ENCODE data around the gene TAS2R30. TPM values are rescaled to one million over a fixed set of nuclear protein-coding genes. Genes with fewer than 3 reads are reported as not detected.

Gene TAS2R30
- total RNA-seq, 1 donor from 2014 or later, result 1.9 TPM

DNA sequence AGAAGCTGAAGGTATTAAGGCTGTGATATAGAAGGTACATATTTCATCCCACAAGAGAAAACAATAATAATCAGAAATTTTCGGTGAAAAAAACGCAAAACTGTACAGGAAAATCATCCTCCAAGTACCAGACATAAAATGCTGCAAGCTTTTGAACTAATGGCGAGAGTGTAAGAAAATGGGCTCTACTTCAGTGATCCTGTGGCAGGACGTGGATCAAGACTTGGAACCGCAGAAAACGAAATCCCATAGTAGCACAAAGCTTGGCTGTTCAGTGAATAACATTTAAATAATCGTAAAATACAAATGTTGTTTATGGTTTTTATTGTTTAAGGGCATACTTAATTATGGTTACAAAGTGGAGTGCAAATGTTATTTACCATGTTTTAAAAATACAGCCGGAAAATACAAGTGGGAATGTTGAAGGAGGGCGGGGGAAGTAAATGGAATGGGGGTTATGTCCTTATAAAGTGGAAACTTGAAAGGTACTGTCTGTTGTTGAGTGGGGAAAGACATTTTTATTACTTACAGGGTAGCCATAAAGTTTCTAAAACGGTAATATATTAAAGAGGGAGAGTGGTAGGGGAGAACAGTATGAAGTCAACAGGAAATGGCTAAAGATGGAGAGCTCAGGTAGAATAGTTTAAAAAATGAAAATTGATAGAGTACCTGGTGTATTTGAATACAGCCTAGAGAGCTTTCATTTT lies 37.7 kb upstream of the TAS2R30 start:
- no peaks in the 10 kb centered on the region for H3K9me3 Mint-ChIP-seq
- H3K27ac Mint-ChIP-seq (ENCODE audit: unreplicated experiment), result peak overlapping the region; percentile 99
- peaks cover 43% of the 10 kb centered on the region for H3K4me1 Mint-ChIP-seq
- no peak for TF ChIP-seq CTCF (conservative IDR thresholded peaks at IDR 0.05)
- peak overlapping the region; percentile 99 for H3K4me3 Mint-ChIP-seq
- no peak for DNase-seq (ENCODE audit: low read depth, low spot score)
- peaks cover 22% of the 10 kb centered on the region for H3K36me3 Mint-ChIP-seq (ENCODE audit: low read depth)
- H3K27me3 Mint-ChIP-seq (ENCODE audit: low read depth), result no peaks in the 10 kb centered on the region

- Mint-ChIP-seq H3K4me3 (peak within 1 kb of the TSS; percentile 99), H3K27me3 (ENCODE audit: low read depth) (no peaks in the 10 kb centered on the region), H3K9me3 (no peaks in the 10 kb centered on the region), H3K27ac (ENCODE audit: unreplicated experiment) (peak within 1 kb of the TSS; percentile 99), H3K36me3 (ENCODE audit: low read depth) (peaks cover 19% of the 10 kb centered on the region), H3K4me1 (peaks cover 43% of the 10 kb centered on the region)
- peak; percentile 81 for DNase-seq (ENCODE audit: low read depth, low spot score)
- no peak for TF ChIP-seq CTCF (conservative IDR thresholded peaks at IDR 0.05)
These were observed 36.9 kb upstream of the TAS2R30 start, which contains the start of gene SMIM10L1 for GRCh38 chr12:11171145-11171968. TSS of gene SMIM10L1 (plus strand) at chr12:11171194. CDS start at chr12:11171357, 163 bp downstream.

GRCh38 chr12:11170810-11171144 lies 36.3 kb upstream of the TAS2R30 start:
- H3K27me3 Mint-ChIP-seq (ENCODE audit: low read depth), result no peaks in the 10 kb centered on the region
- no peaks in the 10 kb centered on the region for H3K9me3 Mint-ChIP-seq
- H3K36me3 Mint-ChIP-seq (ENCODE audit: low read depth), result peaks cover 19% of the 10 kb centered on the region
- no peak for TF ChIP-seq CTCF (conservative IDR thresholded peaks at IDR 0.05)
- H3K4me1 Mint-ChIP-seq, result peaks cover 46% of the 10 kb centered on the region
- peak overlapping the region; percentile 99 for H3K4me3 Mint-ChIP-seq
- DNase-seq (ENCODE audit: low read depth, low spot score), result no peak
- peak overlapping the region; percentile 86 for H3K27ac Mint-ChIP-seq (ENCODE audit: unreplicated experiment)

- H3K36me3 Mint-ChIP-seq (ENCODE audit: low read depth), result peaks cover 17% of the 10 kb centered on the region
These were observed 31.9 kb upstream of the TAS2R30 start for GRCh38 chr12:11166300-11166699.

GRCh38 chr12:11164384-11164783 lies 29.9 kb upstream of the TAS2R30 start:
- Mint-ChIP-seq H3K36me3 (ENCODE audit: low read depth) (peaks cover 16% of the 10 kb centered on the region), H3K4me3 (no peak overlapping the region), H3K27me3 (ENCODE audit: low read depth) (no peaks in the 10 kb centered on the region), H3K9me3 (no peaks in the 10 kb centered on the region), H3K27ac (ENCODE audit: unreplicated experiment) (no peak overlapping the region), H3K4me1 (peaks cover 23% of the 10 kb centered on the region)
- no peak for TF ChIP-seq CTCF (conservative IDR thresholded peaks at IDR 0.05)
- no peak for DNase-seq (ENCODE audit: low read depth, low spot score)

More at GRCh38 chr12:11166300-11166699, 31.9 kb upstream of the TAS2R30 start:
- no peak for DNase-seq (ENCODE audit: low read depth, low spot score)
- no peak for TF ChIP-seq CTCF (conservative IDR thresholded peaks at IDR 0.05)
- Mint-ChIP-seq H3K9me3 (no peaks in the 10 kb centered on the region), H3K4me3 (no peak overlapping the region), H3K27ac (ENCODE audit: unreplicated experiment) (no peak overlapping the region), H3K4me1 (peaks cover 31% of the 10 kb centered on the region), H3K27me3 (ENCODE audit: low read depth) (no peaks in the 10 kb centered on the region)
